GM21390 (cell line): ENCODE results near the gene SPPL3.
"Not testable (repeated sequence)": the region's sequence is repeated elsewhere in the genome, so short reads cannot be mapped to it uniquely, and the experiment has no call there.

Experiments used
- ATAC-seq: cut with Tn5 transposase; IDR thresholded peaks from one replicate; pipeline ENCODE4 v1.9.1; 2021; ENCODE audit not compliant: unreplicated experiment

SPPL3 gene

DNA sequence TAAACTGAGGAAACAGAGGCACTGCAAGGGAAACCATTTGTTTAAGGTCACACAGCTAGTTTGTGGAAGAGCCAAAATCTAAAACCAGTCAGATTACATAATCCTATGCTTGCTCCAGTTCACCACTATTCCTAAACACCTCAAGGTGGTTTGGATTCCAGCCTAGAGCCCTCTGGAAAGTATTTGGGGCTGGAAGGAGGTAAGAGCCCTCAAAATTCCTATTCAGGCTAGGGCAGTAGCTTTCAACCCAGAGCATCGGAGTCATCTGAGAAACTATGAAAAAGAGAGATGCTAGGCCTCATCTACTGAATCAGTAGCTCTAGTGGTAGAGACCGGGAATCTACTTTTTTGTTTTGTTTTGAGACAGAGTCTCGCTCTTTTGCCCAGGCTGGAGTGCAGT, 16.0 kb upstream of the SPPL3 start:
- ATAC-seq = no peak

DNA sequence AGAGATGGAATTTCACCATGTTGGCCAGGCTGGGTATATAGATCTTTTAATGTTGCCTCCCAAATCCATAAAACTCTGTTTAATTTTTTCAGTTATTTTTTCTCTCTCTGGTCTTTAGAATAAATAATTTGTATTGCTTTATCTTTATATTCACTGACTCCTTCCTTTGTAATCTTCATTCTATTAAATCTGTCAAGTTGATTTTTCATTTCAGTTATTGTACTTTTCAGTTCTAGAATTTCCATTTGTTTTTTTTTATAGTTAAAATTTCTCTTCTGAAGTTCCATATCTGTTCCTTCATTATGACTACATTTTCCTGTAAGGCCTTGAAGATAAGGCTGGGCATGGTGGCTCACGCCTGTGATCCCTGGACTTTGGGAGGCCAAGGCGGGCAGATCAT, 13.6 kb upstream of the SPPL3 start:
- no peak for ATAC-seq

DNA sequence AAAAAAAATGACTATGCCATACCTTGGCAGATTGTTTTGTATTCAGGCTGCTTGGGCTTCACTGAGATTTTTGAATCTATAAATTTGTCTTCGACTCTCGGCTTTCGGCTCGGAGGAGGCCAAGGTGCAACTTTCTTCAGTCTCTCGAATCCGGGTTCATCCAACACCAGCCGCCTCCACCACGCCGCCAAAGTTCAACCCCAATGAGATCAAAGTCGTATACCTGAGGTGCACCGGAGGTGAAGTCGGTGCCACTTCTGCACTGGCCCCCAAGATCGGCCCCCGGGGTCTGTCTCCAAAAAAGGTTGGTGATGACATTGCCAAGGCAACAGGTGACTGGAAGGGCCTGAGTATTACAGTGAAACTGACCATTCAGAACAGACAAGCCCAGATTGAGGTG, 12.4 kb upstream of the SPPL3 start:
- ATAC-seq = no peak

GRCh38 chr12:120914794-120915193, 10.6 kb upstream of the SPPL3 start:
- ATAC-seq = no peak

DNA sequence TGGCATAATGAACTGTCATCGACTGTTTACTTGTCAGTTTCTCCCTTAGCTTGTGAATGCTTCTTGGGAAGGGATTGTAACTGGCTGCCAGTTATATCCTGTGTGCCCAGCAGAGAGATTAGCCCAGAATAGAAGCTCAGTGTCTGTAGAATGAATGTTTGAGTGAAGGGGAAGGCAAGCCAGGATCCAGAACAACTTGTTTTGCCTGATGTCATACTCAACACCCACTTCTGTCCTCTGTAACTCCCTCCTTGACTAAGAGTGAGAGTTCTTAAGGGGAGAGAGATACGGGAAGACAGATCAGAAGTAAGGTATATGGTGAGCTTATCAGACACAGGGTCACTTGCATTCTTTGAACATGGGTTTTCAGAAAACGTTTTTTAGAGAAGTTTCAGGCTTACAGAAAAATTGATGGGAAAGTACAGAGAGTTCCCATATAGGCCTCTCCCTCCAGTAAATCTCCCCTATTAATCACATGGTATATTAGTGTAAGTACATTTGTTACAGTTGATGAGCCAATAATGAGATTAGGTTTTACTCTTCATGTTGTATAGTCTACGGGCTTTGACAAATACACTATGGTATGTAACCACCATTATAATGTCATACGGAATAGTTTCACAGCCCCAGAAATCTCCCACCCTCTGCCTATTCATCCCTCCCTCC, 5.6 kb upstream of the SPPL3 start:
- no peak for ATAC-seq

GRCh38 chr12:120905856-120906384, 1.8 kb upstream of the SPPL3 start:
- ATAC-seq = no peak

DNA sequence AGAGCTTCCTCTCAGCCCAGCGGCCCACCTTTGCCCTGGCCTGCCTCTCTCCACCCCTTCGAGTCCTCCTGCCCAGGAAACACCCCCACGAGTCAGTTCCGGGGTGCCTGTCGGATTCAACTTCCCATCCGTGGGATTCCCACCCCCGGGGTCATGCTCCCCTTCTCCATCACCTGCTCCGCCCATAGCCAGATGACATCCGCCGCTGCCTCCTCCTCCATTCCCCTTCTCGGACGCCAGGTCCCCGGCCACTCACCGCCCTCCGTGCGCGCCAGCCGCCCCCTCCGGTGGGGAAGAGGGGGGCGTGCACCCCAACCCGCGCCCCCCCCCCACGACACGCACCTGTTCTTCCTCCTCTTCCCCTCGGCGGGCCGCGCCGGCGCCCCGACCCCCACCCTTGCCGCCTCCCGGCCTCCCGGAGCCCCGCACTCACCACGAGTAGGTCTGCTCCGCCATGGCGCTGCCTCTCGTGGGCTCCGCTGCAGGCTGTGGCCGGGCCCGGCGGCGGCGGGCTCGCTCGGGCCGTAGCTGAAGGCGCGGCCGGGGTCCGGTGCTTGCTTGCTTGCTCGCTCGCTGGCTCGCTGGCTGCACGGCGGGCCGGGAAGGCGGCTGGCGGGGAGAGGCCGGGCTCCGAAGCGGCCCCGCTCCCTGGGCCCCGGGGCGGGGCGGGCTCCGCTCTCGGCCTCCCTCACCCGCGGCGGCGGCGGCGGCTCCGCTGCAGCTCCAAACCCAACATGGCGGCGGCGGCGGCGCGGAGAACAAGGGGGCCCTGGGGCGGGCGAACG, 554 bp downstream of the SPPL3 start:
- ATAC-seq = peak; percentile 51

DNA sequence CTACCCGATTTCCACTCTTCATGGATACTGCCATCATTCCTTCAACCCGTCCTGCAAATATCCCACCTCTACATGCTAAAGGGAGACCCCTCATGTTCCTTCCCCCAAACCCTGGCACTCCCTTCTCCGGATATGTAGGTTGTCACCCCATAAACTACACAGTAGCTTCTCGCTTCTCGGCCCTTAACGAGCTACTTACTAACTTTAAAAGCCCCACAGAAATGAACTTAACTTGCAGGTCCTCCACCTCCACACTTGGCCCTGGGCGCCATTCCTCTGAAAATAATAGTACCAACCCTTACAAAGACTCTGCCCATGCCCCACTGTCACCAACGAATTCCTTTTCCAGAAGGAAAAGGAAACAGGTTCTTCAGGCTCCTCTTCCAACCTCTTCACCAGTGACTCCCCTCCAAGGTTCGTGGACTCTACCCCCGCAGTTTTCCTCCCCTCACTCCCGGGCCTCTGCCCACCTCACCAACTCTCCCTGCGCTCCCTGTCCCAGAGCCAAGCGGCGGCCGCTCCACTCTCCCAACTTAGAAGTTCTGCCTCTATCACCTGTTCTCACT, 1.2 kb downstream of the SPPL3 start:
- no peak for ATAC-seq

GRCh38 chr12:120901818-120902217, 2.3 kb downstream of the SPPL3 start:
- no peak for ATAC-seq

DNA sequence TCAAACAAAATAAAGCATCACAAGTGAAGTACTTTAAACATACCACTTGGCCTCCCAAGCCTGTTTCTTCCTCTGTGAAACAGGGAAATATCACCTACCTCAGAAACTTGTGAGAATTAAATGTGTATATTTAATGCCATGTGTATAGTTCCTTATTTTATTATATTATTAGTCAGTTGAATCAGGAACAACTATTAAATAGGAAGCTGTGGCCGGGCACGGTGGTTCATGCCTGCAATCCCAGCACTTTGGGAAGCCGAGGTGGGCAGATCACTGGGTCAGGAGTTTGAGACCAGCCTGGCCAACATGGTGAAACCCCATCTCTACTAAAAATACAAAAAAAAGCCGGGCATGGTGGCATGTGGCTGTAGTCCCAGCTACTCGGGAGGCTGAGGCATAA, 3.1 kb downstream of the SPPL3 start:
- ATAC-seq = not testable (repeated sequence)

DNA sequence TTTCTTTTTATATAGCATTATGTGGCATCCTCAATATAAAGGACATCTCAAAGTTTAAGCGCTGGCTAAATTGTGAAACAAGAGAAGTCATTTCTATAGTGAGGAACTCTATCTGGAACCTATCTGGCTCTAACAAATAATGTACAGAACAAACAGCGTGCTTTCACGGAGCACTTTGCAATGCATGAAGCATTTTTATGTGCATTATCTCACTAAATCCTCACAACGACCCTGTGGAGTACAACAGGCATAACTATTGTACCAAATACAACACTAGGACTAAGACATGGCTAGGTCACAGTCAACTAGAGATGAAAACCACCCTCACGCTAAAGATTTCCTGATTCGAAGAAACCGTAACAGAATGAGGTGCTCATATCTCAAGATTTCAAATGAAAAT, 8.6 kb downstream of the SPPL3 start:
- no peak for ATAC-seq

DNA sequence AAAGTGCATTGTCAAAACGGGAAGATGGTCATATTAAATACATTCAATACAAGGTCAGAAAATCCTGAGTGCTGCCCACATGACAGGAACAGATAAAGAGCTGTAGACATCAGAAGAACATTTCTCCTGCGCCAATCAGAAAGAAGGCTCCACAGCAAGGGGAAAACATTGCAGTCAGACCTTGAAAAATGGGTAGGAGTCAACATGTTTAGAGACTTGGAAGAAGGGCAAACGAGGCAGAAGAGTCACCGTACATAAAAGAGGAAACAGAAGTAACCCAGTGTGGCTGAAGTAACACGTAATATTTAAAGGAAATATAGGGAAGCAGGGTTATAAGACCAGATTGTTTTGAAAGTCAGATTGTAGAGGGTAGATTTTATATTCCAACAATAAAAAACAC, 11.9 kb downstream of the SPPL3 start:
- no peak for ATAC-seq

DNA sequence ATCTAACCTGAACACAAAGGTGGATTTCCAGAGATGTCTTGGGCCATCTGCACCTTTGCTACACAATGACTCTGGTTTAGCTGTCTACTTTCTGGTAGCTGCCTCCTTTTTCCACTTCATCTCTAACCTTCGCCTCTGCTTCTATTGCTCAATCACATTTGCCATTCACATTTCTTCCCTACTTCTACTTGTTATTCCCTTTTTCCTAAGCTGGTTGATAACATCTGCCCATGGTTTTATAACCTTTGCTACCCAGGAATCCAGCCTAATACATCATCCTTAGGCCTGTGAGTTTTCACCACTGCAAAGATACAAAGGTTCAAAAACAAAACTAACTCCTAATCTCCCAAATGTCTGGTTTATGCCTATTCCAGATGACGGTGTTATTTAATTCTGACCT, 13.2 kb downstream of the SPPL3 start:
- ATAC-seq = no peak

DNA sequence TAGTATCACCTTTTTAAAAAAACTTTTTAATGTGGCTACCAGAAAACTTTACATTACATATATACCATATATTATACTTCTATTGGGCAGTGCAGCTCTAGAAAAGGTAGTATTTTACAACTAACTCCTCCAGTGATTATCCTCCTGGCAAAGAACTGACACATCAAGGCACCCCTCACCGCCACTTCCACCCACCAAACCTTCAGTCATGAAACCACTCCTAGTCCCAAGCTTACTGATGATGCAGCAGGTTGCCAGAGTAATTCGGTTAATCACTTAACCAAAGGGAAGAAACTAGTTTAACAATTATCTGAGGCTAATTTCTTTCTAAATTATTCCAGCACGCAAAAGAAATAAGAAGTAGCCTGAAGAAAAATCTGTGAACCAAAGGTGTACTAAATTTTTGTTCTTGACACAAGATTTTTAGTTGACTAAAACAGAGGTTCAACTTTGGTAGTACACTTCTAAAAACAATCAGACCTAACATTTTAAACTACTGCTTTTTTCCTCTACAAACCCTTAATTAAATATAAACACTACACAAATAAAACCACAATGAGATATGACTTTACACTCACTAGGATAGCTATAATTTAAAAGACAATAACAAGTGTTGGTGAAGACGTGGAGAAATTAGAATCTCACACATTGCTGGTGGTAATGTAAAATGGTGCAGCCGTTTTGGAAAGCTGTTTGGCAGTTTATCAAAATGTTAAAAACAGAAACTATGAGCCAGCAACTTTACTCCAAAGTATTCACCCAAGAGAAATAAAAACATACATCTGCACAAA, 16.7 kb downstream of the SPPL3 start:
- ATAC-seq = no peak

- ATAC-seq = no peak
Measured at GRCh38 chr12:120886199-120887018, 17.7 kb downstream of the SPPL3 start.

GRCh38 chr12:120885521-120885920, 18.6 kb downstream of the SPPL3 start:
- ATAC-seq = no peak

DNA sequence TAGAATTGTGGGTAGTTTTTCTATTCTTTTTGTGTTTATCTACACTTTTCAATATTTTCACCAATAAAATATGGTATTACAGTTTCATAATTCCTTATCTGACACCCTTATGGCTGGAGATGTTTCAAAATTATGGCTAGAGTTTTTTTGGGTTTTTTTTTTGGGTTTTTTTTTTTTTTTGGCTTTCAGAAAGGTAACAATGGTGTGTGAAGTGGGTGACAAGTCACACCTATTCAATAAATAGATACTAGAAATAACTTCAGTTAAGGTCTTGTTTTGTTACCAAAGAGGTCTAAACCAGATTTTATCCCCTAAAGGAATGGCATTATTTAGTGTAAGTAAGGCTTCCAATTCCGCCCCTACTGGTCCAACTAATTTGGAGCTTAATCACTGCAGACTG, 19.5 kb downstream of the SPPL3 start:
- ATAC-seq = no peak

GRCh38 chr12:120882055-120882555, 22.1 kb downstream of the SPPL3 start:
- no peak for ATAC-seq

DNA sequence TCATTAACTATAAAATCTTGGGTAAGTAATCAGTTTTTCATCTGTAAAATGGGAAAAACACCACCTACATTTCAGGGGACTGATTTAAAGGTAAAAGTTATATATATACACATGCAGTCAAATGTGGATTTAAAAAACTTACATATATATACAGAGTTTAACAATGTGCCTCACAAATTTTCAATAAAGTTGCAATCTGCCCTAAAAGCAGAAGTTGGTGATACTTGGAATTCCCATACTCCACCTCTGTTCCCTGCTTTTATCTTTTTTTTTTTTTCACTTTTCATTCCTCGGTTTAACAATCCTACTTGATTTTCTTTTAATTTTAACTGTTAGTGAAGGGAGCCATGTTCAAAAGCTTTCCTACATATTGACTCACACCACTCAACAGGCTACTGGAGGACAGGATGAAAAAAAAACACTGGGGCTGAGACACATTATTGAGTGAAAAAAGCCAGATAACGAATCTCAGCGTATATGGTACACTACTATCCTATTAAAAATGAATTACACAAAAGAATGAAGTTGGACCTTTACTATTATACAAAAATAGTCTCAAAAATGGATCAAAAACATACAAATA, 24.3 kb downstream of the SPPL3 start:
- ATAC-seq = no peak

DNA sequence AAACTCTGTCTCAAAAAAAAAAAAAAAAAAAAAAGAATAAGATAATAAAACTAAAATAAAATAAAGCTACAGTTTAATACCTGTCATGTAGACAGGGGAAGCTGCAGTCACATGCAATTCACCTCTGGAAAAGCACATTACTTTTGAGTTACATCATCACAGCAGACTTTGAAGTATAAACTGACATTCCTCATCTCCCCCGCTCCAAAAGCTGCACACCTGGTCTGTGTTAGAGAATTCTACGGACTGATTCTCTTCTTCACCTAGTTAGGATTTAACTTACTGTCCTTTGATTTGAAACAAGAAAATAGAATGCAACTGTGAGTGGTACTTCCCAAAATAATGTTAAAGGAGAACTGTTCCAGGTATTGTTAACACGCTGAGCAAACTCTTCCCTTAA, 25.1 kb downstream of the SPPL3 start:
- no peak for ATAC-seq
